Measurements from ENCODE around the gene RUBCN.
"Not testable (repeated sequence)": the region's sequence is repeated elsewhere in the genome, so short reads cannot be mapped to it uniquely, and the experiment has no call there.

- not testable (repeated sequence) for TF ChIP-seq CTCF, EP300, POLR2A (IDR thresholded peaks at IDR 0.05)
Observed at GRCh38 chr3:197626404-197627157, 110.1 kb downstream of the RUBCN start.

Measured in tibial nerve (tissue), 4 donors.